SH-SY5Y (cell line): ENCODE data around the gene KRTAP1-1.

ENCODE experiments used
- GATA2 ChIP-seq: IDR thresholded peaks from 2 replicates; pipeline ENCODE4 v1.6.1; 2011; ENCODE audit warnings: mild to moderate bottlenecking, low read depth, low read length
- GATA3 ChIP-seq: IDR thresholded peaks from 2 replicates; pipeline ENCODE4 v1.6.1; 2011; ENCODE audit warnings: low read depth, mild to moderate bottlenecking, low read length, moderate library complexity

DNA sequence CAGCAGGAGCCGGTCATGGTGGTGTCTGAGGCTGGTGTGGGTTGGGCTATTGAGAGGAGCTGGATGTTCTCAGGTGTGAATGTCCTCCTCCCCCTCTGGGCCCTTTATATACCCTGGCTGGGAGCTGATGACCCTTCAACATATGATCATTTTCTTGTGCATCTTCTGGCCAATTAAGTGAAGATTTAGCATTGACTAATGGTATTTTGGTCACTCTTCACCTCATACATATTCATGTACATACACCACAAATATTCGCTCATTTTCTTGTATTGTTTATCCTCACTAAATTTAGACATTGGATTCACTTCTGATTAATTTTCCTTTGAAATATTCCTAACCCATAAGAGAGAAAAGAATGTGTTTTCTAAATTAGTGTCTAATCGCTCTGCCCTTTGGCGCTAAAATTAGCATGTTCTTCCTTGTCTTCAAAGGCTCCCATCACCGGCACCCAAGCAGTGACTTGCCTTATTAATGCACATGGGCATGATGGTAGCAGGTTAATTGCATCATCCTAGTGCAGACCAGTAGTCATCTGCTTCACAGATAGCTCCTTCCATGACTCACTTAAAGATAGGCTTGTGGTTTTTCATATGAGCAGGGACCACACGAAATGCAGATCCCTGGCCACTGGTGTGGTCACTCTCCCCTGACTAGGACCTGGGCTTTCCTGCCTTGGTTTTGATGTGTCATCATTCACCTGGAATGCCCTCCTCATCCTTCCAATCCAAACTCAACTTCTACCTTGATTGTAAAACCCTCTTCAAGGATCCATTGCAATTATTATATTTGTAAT is 24.8 kb upstream of the KRTAP1-1 start, which contains the start of gene KRTAP2-4:
- TF ChIP-seq GATA3 (no peak), GATA2 (no peak)
